Erythroblast (primary cell): ENCODE results near the gene TBCCD1.
A peak's percentile ranks its signal among the peaks of the same experiment; 100 is the strongest.

Source experiments
- DNase-seq, 2 experiments: peaks; one replicate each; lab custom pipeline; 2025; lab: John Stamatoyannopoulos, UW
- GATA1 ChIP-seq: IDR thresholded peaks from 2 replicates; pipeline ENCODE4 v1.6.1; 2011; ENCODE audit warnings: low read depth, mild to moderate bottlenecking, control low read depth, low read length, moderate library complexity
- POLR2A ChIP-seq: IDR thresholded peaks from 2 replicates; pipeline ENCODE4 v1.6.1; 2011; ENCODE audit warnings: mild to moderate bottlenecking, low read length

TBCCD1 gene

DNA sequence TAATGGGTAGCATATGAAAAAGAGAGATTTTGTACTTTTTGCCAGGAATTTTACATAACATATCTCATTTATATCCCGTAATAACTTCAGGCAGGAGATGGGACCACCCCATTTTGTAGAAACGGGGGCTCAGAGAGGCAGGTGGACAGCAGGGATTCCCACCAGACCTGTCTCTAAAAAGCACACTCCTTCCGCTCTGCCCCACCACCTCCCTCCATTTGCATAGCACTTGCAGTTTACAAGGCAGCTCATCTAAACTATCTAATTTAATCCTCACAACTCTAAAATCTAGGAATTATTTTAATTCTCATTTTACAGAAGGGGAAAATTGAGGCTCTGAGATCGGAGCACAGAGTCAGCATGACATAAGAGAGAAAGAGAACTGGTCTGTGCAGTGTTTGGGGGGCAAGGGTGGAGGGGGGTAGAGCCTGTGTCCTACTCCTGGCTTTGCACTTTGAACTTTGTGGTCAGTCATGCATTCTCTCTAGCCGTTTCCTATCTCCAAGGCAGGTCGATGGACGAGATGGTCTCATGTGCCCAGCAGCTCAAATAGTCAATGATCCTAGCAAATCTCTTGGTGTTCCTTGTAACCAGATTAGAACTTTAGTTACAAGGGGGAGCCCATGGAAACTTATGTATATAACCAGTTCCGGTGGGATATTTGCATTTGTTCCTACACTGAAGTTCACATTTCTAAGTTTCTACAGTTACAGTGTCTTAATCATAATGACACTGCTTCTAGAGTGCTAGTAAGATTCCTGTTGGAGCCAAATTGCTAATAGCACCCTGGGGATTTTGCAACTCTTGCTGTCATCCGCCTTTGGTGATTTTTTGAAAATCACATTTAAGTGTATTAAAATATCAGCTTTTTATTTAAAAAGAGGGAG, 41.5 kb downstream of the TBCCD1 start:
- no peak for TF ChIP-seq POLR2A
- DNase-seq, result no peak

DNA sequence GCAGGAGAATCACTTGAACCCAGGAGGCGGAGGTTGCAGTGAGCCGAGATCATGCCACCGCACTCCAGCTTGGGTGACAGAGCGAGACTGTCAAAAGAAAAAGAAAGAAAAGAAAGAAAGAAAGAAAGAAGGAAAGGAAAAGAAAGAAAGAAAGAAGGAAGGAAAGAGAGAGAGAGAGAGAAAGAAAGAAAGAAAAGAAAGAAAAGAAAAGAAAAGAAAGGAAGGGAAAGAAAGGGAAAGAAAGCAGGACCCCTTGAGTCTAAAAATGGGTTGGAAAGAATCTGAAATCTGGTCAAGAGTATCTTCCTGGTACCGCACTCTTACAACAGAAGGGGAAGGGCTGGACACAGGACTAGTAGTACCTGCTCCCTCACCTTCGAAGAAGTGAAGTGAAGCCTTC, 42.5 kb downstream of the TBCCD1 start:
- TF ChIP-seq POLR2A (no peak), GATA1 (no peak)
- no peak for DNase-seq

DNA sequence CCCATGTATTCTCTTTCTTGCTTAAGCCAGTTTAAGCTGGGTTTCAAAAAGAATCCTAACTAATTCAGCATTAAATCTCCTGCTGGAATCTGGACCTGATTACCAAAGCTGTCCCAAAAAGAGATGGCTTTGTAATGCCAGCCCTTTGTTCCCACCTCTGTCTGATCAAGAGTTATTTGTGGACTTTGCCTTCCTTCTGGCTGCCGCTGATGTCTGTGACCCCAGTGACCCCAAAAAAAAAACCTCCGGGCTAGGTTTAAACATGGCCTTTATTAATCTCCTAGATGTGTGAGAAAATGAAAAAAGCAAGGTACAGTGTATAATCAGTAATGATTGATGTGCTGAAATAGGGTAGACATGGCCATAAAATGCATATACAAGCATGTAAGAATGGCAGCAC, 43.7 kb downstream of the TBCCD1 start:
- TF ChIP-seq GATA1, result no peak
- TF ChIP-seq POLR2A, result no peak
- DNase-seq, result no peak

DNA sequence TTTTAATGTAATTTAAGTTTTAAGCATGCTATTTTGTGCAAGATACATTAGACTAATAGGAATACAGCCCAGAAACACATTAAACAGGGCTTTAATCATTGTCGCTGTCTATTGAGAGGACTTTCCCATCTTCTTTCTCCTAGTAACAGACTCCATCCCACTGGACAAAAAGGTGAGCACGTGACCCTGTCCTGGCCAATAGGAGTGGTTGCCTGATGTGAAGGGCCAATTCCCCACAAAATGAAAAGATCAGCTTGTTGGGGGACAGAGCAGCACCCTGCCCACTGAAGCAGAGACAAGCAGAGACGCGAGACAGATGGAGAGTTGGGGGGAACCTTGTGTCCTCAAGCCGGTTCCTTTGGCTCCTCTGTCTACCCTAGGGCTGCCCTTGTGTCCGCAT, 44.1 kb downstream of the TBCCD1 start:
- no peak for DNase-seq
- no peak for TF ChIP-seq GATA1
- TF ChIP-seq POLR2A, result no peak

DNA sequence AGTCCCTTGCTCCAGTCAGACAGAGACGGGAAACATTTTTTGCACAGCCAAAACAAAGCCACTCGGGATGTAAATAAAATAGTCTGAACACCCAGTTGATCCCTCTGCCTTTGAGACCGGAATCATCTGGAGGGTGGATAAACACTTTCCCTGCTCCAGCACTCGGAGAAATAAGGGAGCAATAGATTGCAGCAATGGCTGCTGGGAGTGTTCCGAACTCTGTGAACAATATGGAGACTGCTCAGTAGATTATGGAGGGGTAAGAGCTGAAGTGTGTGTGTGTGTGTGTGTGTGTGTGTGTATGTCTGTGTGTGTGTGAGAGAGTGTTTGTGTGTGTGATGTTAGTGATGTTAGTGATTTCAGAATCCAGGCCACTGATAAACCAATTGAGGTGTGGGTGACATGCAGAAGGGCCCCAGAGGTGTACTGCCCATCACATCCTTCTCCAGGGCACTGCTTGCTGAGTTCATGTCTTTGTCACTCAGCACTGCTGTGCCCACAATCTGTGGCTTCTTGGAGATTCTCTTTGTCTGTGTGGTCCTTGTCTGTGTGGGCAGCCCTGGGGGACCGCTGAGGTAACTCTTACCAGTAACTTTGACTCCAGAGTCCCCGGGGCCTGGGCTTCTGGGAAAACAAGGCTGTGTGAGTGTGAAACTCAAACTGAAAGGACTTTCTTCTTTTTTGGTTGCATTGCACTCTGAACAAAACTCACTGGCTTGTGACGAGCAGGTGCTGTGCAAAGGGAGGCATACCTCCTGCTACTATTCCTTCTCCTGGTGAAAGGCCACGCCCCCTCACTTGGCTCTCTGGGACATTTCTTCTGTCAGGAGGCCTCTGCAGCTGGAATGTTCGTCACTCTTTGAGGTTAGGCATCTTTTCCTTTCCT, 45.9 kb downstream of the TBCCD1 start:
- DNase-seq, result no peak

DNA sequence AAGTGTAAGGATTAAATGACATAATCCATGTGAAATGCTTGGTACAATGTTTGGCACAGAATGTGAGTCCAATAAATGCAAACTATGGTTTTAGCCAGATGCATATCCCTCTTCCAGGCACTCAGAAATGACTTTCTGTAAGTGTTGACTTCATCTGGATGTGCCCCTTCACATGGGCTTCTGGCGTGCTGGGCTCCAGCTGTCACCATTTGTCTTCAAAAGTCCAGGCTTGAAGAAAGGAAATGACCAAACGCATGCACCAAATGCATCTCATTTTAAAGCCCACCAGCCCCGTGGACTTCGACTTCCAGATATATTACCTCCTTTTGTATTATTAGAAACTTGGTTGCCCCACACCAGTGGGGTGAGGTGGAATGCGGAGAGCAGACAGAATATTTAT, 46.7 kb downstream of the TBCCD1 start:
- TF ChIP-seq POLR2A (no peak), GATA1 (no peak)
- no peak for DNase-seq

More for the DNA sequence above, 45.9 kb downstream of the TBCCD1 start:
- TF ChIP-seq POLR2A (no peak), GATA1 (no peak)

DNA sequence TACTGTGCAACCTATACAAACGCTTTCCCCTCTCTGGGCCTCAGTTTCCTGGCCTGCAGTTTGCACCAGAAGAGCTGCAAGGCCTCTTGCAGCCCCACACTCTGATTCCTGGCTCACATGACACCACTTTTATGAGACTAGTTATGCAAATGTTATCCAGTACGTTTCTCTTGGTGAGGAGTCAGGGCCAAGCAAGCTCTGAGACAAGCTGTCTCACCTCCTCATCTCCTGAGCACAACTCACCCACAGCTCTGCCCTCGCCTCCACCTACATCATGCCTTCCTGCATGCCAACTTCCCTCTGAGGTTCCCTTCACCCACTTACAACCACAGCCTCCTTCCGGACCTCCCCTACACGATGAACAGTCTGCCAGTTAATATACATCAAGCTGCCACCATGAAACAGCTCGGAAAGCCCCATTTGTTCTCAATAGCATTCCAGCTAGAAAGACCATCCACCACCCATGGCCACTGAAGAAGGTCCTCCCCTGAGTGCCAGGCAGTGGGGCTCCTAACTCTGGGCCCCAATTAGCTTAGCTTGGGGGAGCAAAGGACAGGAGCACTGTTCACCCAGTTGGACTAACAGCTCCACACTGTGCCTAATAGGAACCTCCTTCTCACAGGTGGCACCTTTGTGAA, 48.0 kb downstream of the TBCCD1 start:
- TF ChIP-seq GATA1 (no peak), POLR2A (no peak)
- no peak for DNase-seq

DNA sequence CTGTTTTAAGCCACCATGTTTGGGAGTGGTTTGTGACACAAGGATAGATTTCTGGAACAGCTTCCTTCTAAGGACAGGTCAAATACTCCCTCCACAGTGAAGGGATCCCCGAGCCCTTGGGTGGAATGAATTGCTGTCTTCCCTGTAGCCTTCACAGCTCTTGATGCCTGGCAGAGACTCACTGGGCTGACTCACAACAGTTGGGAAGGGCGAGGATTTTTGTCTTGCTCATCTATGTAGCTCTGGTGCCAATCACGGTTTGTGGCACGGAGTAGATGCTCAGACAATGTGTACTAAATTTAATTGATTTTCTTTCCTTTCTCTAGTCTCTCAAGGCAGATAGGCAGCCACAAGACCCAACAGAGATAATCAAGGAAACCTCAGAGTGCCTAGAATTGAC, 49.9 kb downstream of the TBCCD1 start:
- TF ChIP-seq POLR2A, result no peak
- no peak for TF ChIP-seq GATA1
- DNase-seq, result no peak

DNA sequence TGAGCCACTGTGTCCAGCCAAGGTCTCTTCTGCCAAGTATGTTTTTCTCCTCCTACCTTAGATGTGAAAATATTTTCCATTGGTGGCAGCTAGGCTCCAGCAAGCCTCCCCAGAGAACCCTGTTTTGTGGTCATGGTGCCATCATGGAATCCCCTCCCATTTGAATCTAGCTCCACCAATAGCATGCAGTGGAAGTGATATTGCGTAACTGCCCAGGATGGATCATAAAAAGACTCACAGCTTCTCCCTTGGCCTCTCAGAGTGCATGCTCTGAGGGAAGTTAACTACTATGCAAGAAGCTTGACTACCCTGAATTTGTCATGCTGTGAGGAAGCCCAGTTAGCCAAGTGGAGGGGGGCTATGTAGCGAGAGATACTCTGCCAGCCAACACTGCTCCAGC, 50.5 kb downstream of the TBCCD1 start:
- no peak for TF ChIP-seq GATA1
- no peak for TF ChIP-seq POLR2A
- no peak for DNase-seq

DNA sequence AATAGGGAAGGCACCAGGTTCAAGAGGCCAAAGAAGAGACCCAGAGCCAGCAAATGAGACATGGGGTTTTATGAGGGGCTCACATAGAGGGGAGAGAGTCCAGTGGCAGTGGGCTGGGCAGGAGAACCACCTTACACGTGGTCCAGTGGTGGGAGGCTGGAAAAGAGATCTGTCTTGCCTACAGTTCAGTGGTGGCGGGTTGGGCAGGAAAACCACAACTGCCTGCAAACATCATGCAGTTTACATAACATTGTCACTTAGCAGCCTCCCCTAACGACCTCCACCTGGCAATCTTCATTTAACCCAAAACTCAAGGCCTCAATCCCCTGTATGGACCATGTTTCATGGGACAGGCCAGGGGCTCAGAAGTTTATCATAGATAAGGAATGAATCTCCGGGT, 52.0 kb downstream of the TBCCD1 start:
- TF ChIP-seq POLR2A (no peak), GATA1 (no peak)
- no peak for DNase-seq

DNA sequence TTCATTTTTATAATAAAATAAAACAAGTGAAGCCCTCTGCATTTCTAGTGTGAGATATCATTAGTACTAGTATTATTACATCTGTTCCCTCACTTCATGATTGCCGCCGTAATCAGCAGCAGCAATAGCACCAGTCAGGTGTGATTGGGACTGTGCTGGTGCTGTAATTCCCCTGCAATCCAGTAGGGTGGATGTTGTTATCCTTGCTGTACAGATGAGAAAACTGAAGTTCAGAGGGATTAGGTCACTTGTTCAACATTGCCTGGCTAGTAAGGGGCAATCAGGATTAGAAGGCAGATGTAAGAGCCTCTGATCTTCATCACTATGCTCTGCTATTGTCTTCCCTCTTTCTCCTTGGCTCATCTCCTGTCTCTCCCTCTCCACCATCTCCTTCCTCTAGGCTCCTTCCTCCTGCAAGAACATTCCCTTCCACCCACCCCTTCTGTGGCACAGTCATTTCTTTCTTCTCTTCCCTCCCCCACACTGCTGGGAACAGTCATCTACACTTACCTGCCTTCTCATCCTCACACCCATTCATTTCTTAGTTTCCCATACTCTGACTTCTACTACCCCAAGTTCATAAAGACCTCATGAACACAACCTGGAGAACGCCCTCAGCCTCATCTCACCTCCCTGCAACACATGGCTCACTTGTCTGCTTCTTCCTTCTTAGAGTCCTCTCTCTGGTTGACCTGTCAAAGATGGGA, 52.7 kb downstream of the TBCCD1 start:
- TF ChIP-seq POLR2A, result no peak
- no peak for TF ChIP-seq GATA1
- DNase-seq, result peak; percentile 9 to 10

DNA sequence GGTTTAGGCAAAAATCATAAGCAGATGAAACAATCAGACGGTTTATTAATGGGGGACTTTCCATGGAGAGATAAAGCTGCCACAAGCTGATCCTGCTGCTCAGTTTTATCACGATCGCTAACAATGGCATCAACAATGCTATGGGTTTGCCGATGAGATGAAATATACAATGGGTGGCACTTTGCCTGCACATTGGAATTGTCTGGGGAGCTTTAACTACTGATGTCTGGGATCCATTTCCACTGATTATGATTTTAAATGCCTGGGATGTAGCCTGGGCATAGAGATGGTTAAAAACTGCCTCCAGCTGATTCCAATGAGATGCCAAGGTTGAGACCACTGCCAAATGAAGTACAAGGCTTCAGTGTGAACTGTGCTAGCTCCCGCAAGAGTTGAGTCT, 53.8 kb downstream of the TBCCD1 start:
- TF ChIP-seq POLR2A (no peak), GATA1 (no peak)

More for the DNA sequence above, 53.8 kb downstream of the TBCCD1 start:
- DNase-seq, result no peak
